Neural progenitor cell (in vitro differentiated cells): ENCODE results near the gene COA6.

Experiments
- EZH2 ChIP-seq: fragments of 200-600 bp; sonication (generic); IDR thresholded peaks from 2 replicates; pipeline ENCODE4 v1.6.1; 2017; ENCODE audit warnings: antibody characterized with exemption, mild to moderate bottlenecking, moderate library complexity
- EZH2phosphoT487 ChIP-seq: fragments of 200-600 bp; sonication (generic); IDR thresholded peaks from 2 replicates; pipeline ENCODE4 v1.6.1; 2017; ENCODE audit warnings: antibody characterized with exemption
- TF ChIP-seq, protein P1 (sequence below): fragments of 200-600 bp; sonication (generic); IDR thresholded peaks from 2 replicates; pipeline ENCODE4 v1.5.1; 2017; ENCODE audit warnings: antibody characterized with exemption, mild to moderate bottlenecking

DNA sequence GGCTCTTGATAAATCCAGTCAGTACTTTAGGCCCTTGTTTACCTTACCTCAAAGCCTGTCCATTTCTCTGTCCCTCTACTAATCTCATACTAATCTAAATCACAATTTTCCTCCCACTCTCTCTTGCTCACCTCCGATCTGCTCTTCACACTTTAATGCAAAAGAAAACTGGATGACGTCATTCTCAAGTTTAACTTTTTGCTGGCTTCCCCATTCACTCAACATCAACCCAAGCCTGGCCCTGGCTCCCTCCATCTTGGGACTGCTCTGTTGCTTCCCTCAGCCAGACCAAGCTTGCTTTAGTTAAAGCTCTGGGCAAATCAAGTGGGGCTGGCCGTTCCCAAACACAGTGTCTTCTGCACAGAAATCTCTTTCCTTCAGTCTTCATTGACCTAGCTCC lies 29.7 kb downstream of the COA6 start:
- TF ChIP-seq, protein P1, sequence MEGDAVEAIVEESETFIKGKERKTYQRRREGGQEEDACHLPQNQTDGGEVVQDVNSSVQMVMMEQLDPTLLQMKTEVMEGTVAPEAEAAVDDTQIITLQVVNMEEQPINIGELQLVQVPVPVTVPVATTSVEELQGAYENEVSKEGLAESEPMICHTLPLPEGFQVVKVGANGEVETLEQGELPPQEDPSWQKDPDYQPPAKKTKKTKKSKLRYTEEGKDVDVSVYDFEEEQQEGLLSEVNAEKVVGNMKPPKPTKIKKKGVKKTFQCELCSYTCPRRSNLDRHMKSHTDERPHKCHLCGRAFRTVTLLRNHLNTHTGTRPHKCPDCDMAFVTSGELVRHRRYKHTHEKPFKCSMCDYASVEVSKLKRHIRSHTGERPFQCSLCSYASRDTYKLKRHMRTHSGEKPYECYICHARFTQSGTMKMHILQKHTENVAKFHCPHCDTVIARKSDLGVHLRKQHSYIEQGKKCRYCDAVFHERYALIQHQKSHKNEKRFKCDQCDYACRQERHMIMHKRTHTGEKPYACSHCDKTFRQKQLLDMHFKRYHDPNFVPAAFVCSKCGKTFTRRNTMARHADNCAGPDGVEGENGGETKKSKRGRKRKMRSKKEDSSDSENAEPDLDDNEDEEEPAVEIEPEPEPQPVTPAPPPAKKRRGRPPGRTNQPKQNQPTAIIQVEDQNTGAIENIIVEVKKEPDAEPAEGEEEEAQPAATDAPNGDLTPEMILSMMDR: no peak
- TF ChIP-seq EZH2phosphoT487 (no peak), EZH2 (no peak)
